ENCODE measurements around the gene OSBPL2.

OSBPL2 gene

DNA sequence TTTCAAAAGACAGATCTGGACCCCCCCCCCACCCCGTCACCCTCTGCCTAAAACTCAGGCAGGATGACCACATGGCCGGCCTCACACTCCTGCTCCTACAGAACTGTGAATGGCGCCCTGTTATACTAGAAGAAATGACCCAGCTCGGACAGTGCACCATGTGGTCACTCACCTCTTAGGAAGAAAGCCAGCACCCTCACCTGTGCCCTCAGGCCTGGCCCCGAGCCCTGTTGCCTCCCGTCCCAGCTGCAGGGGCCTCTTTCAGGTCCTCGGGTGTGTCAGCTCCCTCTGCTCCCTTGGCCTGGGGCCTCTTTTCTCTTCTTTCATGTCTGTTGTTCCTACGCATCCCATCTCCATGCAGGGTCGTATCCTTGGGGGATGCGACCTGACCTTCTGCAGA is 23.7 kb downstream of the OSBPL2 start:
- DNase-seq, result no peak

DNA sequence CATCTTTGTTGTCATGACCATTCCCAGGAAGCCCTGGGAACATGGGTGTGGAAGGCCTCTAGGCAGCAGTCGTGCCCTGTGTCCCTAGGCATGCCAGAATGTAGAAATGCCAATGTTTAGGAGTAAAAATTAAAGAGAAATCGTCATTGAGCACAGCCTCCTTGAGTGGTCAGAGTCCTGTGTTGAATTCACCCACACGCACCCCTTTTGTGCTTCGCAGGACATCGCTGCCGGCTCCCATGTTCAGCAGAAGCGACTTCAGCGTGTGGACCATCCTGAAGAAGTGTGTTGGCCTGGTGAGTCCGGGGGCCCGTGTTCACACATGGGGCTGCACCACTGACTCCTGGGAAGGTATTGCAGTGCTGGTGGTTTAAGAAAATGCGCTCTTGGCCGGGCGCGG is 25.1 kb downstream of the OSBPL2 start:
- no peak for DNase-seq

DNA sequence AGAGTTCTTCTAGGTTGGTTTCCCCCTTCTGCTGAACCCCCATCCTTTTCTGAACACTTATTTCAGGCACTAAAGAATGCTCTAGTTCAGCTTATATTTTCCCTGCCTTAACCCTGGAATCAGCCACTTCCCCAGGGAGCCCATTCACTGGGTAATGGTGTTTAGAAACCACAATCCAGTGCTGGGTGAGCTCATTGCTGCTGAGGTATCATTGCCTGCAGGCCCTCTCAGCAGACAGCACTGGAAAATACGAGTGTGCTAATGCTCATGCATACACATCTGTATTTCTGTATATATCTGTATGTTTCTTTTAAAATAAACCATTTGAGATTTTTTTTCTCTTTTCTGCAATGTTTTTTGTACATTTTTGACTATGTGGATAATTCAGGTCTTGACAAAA is 27.0 kb downstream of the OSBPL2 start:
- DNase-seq, result no peak

DNA sequence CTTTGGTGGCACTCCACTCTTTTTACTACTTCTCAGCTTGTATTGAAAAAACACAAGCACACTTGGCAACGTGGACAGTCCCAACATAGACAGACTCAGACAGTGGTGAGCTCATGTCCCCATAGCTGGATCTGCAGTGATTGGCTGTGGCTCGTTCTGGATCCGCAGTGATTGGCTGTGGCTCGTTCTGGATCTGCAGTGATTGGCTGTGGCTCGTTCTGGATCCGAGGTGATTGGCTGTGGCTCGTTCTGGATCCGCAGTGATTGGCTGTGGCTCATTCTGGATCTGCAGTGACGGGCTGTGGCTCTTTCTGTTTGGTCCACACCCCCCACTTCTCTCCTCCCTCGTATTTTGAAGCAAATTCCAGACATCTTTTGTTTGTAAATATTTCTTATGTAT is 28.0 kb downstream of the OSBPL2 start:
- DNase-seq, result no peak

DNA sequence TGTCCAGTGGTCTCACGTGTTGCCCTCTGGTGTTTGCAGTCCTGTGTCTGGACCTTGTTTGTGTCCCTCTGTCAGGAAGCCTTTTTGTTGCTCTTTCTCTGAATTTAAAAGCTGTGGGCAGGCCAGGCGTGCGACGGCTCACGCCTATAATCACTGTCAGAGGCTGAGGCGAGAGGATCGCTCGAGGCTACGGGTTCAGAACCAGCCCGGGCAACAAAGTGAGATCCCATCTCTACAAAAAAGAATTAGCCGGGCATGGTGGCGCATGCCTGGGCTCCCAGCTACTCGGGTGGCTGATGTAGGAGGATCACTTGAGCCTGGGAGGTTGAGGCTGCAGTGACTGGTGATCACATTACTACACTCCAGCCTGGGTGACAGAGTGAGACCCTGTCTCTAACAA is 28.5 kb downstream of the OSBPL2 start:
- DNase-seq, result no peak

DNA sequence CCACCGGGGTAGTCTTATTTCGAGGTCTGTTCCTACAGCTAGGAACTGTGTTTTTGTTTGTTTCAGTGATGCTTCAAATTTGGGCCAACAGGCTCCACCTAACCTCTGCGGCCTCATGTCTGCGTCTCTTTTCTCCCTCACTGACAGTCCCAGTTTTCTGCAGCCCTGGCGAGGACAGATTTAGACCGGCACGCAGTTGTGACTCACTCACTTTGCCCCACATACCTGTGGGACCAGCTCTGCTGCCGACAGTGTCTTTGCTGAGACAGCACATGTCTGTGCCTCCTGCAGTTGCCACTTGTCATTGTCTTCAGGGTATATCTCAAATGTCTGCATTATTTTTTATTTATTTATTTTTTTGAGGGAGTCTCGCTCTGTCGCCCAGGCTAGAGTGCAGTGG is 29.2 kb downstream of the OSBPL2 start:
- no peak for DNase-seq

DNA sequence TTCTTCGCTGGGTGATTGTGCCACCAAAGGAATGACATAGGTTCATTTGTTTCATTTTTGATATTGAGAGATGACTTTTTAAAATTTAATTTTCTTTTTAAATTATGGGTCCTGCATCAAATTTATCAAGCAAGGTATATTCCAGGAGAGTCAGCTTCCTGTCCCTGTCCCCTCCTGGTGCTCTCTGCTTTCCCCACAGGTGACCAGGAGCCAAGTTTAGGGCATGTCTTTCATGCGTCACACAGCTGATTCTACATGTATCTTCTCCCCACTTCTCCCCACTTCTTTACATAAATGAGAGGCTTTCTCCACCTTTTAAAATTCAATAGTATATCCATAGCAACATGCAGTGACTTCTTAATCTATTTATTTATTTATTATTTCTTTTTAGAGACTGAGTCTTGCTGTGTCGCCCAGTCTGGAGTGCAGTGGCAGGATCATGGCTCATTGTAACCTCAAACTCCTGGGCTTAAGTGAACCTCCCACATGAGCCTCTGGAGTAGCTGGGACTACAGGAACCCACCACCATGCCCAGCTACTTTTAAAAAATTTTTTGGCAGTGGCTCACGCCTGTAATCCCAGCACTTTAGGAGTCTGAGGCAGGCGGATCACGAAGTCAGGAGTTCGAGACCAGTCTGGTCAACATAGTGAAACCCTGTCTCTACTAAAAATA is 30.0 kb downstream of the OSBPL2 start:
- DNase-seq, result no peak

DNA sequence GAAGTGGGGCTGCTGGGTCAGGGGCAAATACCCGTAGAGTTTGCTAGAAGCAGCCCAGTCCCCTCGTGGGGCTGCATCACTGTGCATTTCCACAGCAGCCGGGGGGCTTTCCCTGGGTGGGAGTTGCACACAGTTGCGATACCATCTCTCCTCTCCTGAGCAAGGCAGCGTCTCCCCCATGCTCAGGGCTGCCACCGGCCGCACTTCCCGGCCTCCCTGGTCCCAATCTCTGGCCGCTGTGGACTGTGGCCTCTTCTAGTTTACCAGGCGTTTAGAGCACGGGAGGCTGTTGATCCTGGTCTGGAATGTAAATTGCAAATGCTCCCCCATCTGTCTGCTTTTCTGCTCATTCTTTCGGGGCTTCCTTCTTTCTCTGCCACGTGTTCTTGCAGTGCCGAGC is 31.1 kb downstream of the OSBPL2 start:
- no peak for DNase-seq

DNA sequence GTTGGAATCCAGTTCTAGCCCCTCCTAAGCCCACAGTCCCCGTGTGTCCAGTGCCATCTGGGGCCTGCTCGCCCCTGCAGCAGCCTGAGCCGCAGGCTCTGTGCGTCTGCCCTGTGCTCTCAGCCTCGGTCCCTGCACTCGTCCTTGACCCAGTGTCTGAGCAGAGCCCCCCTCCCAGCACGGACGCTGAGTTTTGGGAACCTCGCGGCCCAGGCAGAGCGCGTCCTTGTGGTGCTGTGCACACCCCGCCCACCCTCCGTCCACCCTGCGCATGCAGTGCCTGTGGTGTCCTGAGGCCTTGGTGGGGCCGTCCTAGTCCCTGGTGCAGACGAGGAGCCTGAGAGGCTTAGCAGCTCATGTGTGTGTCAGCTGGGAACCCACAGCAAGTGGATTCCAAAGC is 31.6 kb downstream of the OSBPL2 start:
- no peak for DNase-seq

DNA sequence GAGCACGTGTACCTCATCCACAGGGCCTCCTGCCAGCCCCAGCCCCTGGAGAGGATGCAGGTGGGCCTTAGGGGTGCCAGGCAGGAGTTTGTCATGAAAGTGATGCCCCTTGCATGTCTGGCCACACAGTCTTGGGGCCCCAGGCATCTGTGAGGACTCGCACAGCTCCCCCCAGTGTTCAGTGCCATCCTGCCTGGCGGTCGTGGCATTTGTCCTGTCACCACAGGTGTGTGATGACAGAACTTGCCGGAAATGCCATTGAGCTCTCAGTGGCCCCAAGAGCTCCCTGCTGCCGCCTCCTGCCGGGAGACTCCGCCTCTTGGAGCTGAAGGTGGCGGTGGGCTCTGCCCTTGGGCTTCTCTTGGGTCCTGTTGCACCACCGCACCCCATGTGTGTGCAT is 33.9 kb downstream of the OSBPL2 start:
- no peak for DNase-seq

DNA sequence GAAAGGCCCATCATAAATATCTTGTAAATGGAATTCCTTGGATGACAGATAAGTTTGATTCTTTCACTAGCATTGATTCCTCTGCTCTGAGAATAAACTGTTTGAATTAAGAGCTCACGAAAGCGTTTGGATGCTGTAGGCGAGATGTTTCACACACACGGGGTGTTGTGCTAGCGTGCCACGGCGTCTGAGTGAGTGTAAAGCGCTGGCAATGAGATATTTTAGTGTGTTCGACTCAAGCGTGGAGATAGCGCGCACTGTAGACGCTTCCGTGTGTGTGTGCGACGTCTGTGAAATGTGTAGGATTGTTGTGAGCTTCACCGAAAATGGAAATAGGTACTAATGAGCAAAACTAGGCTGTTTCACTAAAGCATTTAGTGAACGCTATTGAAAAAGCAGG is 35.1 kb downstream of the OSBPL2 start:
- no peak for DNase-seq

DNA sequence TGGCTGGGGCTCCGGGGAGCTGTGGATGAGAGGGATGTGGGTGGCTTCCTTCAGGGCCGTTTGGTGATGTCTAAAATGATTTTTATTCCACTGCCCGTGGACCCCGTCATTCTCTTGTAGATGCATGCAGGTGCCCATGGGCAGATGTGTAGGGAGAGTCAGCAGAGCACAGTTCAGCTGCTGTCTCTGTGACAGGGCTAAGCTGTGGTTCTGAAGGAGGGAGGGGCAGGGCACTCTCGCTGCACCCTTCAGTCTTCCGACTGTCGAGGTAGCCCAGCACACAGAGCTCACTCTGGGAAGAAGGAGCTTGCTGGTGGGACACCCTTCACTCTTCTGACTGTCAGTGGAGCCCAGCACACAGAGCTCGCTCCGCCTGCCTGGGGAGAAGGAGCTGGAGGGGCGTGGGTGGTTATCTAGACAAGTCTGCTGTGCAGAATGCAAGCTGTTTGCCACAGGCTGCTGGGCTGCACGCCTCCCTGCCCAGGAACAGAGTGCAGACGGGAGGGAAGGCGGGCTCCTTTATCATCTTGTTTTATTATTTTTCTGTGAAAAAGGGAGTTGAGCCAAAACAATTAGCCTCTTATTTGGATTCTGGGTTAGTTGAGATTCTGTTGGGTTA is 36.1 kb downstream of the OSBPL2 start:
- no peak for DNase-seq

DNA sequence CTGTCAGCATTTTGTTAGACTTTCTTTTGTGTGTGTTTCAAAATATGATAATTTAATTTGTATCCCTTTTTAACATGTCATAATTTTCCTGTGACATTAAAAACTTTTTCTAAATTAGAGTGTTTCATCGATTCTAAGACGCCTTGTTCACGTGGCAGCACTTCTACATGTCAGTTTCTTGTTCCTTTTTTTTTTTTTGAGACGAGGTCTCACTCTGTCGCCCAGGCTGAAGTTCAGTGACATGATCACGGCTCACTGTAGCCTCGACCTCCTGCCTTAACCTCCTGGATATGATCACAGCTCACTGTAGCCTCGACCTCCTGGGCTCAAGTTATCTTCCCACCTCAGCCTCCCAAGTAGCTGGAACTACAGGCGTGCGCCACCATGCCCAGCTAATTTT is 36.9 kb downstream of the OSBPL2 start:
- DNase-seq, result no peak

DNA sequence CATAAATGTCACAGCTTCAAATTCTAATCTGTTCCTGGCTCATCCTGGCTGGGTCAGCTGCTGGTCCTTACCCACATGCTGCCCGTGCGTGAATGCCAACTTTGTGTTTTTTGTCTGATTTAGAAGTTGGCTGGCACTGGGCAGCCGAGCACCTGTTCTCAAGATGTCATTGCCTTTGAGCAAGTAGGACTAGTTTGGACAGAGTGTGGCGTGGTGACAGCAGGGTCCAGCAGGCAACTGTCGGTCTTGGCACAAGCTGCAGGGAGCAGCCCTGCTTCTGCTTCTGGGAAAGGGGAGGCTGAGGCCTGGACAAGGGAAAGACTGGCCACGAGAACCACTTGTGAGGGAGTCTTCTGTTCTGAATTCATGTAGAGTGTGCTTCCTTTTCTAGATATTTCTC is 38.1 kb downstream of the OSBPL2 start:
- no peak for DNase-seq

DNA sequence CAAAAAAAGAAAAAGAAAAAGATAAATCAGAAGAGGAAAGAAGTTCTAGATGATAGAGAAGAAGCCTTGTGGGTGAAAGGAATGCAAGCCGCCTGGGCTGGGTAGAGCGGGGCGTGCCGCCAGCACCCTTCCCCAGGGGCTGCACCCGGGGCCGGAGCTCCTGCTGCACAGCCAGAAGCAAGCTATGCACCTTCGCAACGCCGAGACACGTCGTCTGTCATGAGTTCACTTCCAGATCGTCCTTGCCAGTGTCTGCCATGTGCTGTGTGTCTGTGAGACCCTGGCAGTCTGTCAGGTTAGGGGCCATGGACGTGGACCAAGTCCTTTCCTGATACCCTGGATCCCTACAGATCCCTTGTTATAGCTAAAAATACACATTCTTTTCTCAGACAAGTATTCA is 38.9 kb downstream of the OSBPL2 start:
- no peak for DNase-seq

DNA sequence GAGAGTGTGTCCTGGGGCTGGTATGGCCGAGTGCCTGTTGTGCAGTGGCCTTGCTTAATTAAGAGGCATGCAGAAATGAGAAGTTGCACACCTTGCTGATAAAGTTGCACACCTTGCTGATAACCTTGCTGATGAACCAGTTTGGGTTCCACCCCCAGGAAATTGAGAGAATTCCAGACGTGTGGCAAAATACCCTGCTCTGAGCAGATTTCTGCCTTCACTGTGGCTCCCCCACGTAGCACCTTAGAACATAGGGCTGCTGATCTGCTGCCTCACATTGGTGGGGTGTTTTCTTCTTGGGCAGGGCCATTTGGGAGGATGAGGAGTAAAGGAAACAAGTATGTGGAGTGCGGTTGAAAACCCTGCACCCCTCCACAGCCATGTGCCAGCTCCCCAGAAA is 42.0 kb downstream of the OSBPL2 start:
- DNase-seq, result no peak

DNA sequence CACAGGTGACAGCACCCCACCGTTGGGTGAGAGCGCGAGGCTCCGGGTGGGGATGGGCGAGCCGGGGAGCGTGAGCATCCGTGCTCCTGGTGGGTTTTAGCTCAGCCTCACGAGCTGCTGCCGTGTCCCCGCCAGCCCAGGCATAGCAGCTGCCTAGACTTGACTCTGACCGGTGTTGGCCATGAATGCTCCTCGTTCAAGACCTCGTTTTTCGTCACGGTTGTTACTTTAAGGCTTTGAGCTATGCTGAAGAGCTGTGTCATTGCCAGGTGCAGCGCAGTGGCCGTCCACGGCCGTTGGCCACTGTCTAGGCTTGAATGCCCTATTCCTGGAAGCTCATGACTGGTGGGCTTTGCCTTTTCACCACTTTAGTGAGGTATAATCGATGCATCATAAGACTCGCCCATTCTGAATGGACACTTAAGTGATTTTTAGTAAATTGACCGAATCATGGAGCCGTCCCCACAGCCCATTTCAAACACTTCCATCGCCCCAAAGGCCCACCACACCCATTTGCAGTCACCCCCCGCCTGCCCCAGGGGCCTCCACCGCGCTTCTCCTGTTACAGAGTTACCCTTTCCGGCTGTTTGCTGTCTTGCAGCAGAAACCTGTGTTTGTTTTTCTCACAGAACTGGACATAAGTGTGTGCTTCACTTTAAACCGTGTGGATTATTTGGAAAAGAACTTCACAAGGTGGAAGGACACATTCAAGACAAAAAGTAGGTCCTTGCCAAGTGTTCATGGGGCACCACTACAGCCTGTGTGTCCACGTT is 43.0 kb downstream of the OSBPL2 start:
- DNase-seq, result no peak

DNA sequence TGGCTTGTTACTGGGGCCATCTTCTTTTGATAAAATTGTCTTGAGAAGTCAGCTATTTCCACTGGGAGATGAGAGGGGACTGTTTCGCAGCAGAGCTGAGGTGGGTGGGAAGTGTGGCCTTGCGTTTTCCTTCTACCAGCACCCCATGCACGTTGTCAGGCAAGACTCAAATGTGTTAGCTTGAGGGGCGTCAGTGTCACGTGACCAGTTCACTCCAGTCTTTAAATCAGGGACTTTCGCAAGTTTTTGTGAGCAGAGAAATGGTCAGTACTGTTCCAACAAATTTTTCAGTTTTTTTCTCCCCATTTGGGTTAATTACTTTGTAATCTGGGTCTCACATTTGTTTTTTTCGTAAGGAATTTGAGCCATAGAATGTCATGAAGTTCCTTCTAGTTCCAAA is 43.8 kb downstream of the OSBPL2 start:
- no peak for DNase-seq

DNA sequence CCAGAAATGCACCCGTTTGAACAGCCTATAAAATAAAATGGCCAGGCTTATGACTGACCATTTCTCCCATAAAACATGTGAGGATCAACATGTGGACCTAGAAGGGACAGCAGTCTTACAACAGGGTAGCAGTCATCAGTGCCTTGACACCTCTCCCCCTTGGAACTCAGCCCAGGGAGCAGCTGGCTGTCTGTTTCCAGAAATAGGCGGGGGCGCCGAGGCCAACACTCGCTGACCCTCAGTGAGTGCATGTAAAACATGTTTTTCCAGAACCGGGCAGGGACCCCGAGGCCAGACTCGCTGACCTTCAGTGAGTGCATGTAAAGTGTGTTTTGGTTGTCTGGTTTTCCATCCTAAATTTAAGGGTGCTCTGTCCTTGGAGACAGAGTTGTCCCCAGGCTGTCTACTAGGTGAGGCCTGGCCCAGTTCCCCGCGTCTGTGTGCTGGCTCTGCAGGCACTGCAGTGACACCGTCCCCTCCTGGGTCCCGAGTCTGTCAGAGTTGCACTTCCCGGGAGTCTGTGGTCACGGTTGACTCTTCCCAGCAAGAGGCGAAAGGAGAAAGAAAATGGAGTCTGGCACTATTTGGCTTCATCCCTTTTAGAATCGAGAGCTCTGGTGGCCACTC is 44.7 kb downstream of the OSBPL2 start:
- no peak for DNase-seq

DNA sequence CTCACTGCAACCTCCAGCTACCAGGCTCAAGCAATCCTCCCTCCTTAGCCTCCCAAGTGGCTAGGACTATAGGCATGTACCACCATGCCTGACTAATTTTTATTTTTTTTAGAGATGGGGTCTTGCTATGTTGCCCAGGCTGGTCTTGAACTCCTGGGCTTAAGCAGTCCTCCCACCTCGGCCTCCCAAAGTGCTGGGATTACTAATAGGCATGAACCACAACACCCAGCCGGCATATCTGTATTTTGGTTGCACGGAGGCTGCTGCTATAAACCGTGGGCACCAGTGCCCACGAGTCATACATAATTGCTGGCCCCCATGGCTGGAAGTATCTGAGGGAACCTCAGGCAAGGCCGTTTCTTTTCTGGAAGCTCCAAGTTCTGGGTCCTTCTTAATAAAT is 46.1 kb downstream of the OSBPL2 start:
- DNase-seq, result no peak

DNA sequence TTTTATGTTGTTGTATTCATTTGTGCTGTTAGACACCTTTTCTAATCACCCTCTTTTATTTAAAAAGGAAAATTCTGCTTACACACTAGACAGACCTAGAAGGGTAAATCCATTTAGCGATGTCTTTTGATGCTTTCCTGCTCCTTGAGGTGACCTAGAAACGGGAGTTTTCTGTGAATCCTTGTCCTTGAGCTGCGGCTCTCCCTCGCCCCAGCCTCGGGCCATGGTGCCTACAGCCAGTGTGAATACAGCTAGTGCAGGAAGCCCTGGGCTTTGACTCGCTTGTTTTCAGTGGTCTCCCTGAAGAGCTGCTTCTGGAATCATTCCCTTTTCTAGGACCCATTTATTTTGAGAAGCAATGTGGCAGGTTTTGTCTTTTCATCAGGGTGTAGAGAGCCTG is 46.8 kb downstream of the OSBPL2 start:
- no peak for DNase-seq

DNA sequence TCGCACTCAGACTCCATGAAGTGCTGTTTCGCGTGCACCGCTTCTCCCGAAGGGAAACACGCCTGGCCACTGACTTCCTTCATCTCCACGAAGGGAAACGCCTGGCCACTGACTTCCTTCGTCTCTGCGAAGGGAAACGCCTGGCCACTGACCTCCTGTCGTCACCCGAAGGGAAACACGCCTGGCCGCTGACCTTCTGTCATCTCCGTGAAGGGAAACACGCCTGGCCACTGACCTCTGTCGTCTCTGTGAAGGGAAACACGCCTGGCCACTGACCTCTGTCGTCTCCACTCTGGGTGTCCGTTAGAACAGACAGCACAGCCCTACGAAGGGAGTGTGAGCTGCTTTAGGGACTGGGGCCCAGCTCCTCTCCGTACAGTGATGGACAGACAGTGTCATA is 47.4 kb downstream of the OSBPL2 start:
- no peak for DNase-seq

DNA sequence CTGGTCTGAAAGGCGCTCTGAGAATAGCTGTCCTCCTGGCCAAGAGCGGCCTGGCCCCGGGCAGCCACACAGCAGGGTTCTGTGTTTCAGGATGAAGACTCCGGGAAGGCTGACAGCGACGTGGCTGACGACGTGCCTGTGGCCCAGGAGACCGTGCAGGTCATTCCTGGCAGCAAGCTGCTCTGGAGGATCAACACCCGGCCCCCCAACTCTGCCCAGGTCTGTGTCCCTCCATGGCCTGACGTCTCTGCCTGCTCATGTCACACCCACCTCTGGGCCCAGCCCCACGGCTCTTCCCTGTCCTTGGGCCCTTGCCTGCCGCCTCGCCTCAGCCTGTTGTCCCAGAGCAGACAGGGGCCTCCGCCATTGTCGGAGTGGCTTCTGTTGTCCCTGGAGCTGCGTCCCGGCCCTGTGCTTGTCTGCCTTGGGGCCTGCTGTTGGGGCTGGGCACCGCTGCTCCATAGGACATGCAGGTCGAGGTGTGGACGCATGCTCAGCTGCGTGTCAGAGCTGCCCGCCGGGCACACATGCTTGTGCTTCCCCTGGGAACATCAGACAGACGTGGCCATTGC is 48.3 kb downstream of the OSBPL2 start:
- DNase-seq, result no peak

DNA sequence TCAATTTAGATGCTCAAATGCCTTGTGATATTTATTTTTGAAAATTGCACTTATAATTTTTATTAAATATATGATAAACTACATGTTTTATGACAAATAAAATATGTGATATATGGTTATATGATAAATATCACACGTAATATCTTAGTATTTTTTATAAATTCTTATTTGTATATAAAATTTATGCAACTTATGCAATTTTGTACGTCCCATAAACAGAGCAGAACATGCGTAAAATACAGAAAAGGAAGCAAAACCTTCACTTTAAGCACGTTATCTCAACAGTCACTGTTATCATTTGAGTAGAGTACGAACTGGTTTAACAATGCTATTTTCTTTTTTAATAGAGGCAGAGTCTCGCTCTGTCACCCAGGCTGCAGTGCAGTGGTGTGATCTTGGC is 48.8 kb downstream of the OSBPL2 start:
- no peak for DNase-seq
